Tibial nerve (tissue), 3 donors: Measurements from ENCODE around the gene SLF2.

Experiments
- POLR2A ChIP-seq, 2 donors: fragments of 450-650 bp; IDR thresholded peaks; one replicate each; pipeline ENCODE4 v1.6.1; 2017; ENCODE audit warnings: antibody characterized with exemption in 2 of 2, mild to moderate bottlenecking in 2 of 2, moderate library complexity in 2 of 2
- TF ChIP-seq, protein P1 (sequence below), 5 experiments: fragments of 200-600 bp in 3 of 5; fragments of 450-650 bp in 2 of 5; sonication (generic) in 3 of 5; IDR thresholded peaks; one replicate each; pipeline ENCODE4 v1.5.1; 2016 to 2019; ENCODE audit warnings: antibody characterized with exemption in 5 of 5, mild to moderate bottlenecking in 3 of 5, moderate library complexity in 2 of 5

DNA sequence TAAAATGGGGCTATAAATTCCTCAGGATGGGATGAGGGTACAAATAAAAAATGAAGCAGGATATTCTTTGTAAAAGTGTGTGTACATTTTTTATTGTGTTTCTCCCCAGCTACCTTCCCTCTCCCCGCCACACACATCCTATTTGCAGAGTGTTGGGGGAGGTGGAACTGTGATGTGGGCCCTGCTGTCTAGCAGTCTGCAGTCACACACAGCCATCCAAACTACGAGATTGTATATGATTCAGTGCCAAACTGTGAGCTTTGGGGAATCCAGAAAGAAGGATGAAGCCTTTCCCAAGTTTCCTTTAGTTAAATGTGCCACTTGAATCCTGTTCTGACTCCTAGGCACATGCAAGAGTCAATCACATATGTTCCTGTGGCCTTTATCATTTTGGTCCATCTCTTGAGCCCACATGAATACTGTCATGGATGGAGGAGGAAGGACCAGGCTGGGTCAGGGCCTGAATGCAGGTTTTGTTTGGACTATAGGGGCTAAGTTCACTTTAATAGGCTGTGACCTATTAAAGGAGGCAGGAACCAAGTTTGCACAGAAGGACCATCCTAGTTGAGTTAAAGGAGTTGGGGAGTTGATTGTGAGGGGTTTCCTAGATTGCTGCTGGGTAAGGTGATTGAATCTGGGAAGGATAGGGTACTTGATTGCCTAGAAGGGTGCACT, 55.4 kb downstream of the SLF2 start:
- TF ChIP-seq, protein P1, sequence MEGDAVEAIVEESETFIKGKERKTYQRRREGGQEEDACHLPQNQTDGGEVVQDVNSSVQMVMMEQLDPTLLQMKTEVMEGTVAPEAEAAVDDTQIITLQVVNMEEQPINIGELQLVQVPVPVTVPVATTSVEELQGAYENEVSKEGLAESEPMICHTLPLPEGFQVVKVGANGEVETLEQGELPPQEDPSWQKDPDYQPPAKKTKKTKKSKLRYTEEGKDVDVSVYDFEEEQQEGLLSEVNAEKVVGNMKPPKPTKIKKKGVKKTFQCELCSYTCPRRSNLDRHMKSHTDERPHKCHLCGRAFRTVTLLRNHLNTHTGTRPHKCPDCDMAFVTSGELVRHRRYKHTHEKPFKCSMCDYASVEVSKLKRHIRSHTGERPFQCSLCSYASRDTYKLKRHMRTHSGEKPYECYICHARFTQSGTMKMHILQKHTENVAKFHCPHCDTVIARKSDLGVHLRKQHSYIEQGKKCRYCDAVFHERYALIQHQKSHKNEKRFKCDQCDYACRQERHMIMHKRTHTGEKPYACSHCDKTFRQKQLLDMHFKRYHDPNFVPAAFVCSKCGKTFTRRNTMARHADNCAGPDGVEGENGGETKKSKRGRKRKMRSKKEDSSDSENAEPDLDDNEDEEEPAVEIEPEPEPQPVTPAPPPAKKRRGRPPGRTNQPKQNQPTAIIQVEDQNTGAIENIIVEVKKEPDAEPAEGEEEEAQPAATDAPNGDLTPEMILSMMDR (IDR thresholded peaks at IDR 0.05): no peak
- TF ChIP-seq POLR2A (IDR thresholded peaks at IDR 0.05): no peak
